Ishikawa (cell line): ENCODE results near the gene KLK10.
A peak's percentile ranks its signal among the peaks of the same experiment; 100 is the strongest.

Experiments
- CEBPB ChIP-seq: IDR thresholded peaks from 2 replicates; pipeline ENCODE4 v1.6.1; 2012
- CREB1 ChIP-seq: IDR thresholded peaks from 2 replicates; pipeline ENCODE4 v1.6.1; 2012; ENCODE audit warnings: low read depth
- EGR1 ChIP-seq: IDR thresholded peaks from 2 replicates; pipeline ENCODE4 v1.6.1; 2012
- EP300 ChIP-seq: IDR thresholded peaks from 2 replicates; pipeline ENCODE4 v1.6.1; 2012; ENCODE audit warnings: borderline replicate concordance
- FOXM1 ChIP-seq: IDR thresholded peaks from 2 replicates; pipeline ENCODE4 v1.6.1; 2012; ENCODE audit warnings: low read depth, borderline replicate concordance
- NFIC ChIP-seq: IDR thresholded peaks from 2 replicates; pipeline ENCODE4 v1.6.1; 2012
- RAD21 ChIP-seq: IDR thresholded peaks from 2 replicates; pipeline ENCODE4 v1.6.1; 2012; ENCODE audit warnings: low read depth
- TAF1 ChIP-seq: IDR thresholded peaks from 2 replicates; pipeline ENCODE4 v1.6.1; 2012; ENCODE audit warnings: low read depth, mild to moderate bottlenecking
- TCF12 ChIP-seq: IDR thresholded peaks from 2 replicates; pipeline ENCODE4 v1.6.1; 2012; ENCODE audit warnings: low read depth
- TEAD4 ChIP-seq: IDR thresholded peaks from 2 replicates; pipeline ENCODE4 v1.6.1; 2012
- YY1 ChIP-seq: IDR thresholded peaks from 2 replicates; pipeline ENCODE4 v1.6.1; 2012; ENCODE audit warnings: low read depth
- ZBTB7A ChIP-seq: IDR thresholded peaks from 2 replicates; pipeline ENCODE4 v1.6.1; 2012; ENCODE audit warnings: low read depth
- TF ChIP-seq, protein P1 (sequence below): IDR thresholded peaks from 2 replicates; pipeline ENCODE4 v1.6.1; 2012
- TF ChIP-seq, protein P2 (sequence below): IDR thresholded peaks from 2 replicates; pipeline ENCODE4 v1.6.1; 2012
- TF ChIP-seq, protein P3 (sequence below): IDR thresholded peaks from 2 replicates; pipeline ENCODE4 v1.6.1; 2012; ENCODE audit warnings: low read depth, mild to moderate bottlenecking

KLK10 gene

DNA sequence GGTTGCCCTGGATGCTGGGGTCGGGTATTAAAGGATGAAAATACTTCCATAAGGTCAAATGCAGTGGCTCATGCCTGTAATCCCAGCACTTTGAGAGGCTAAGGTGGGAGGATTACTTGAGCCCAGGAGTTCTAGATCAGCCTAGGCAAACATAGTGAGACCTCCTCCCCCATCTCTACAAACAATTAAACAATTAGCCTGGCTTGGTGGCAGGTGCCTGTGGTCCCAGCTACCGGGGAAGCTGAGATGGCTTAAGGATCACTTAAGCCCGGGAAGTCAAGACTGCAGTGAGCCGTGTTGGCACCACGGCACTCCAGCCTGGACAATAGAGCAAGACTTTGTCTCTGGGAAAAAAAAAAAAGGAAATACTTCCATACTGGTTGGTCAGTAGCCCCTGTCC lies 5.4 kb upstream of the KLK10 start:
- TF ChIP-seq CEBPB (no peak), FOXM1 (no peak), NFIC (no peak), CREB1 (no peak), TCF12 (no peak), RAD21 (no peak), YY1 (no peak), TEAD4 (no peak), TAF1 (no peak), ZBTB7A (no peak), EGR1 (no peak), EP300 (no peak)
- TF ChIP-seq, protein P1, sequence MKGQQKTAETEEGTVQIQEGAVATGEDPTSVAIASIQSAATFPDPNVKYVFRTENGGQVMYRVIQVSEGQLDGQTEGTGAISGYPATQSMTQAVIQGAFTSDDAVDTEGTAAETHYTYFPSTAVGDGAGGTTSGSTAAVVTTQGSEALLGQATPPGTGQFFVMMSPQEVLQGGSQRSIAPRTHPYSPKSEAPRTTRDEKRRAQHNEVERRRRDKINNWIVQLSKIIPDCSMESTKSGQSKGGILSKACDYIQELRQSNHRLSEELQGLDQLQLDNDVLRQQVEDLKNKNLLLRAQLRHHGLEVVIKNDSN, result no peak
- TF ChIP-seq, protein P2, sequence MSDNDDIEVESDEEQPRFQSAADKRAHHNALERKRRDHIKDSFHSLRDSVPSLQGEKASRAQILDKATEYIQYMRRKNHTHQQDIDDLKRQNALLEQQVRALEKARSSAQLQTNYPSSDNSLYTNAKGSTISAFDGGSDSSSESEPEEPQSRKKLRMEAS, result no peak
- TF ChIP-seq, protein P3, sequence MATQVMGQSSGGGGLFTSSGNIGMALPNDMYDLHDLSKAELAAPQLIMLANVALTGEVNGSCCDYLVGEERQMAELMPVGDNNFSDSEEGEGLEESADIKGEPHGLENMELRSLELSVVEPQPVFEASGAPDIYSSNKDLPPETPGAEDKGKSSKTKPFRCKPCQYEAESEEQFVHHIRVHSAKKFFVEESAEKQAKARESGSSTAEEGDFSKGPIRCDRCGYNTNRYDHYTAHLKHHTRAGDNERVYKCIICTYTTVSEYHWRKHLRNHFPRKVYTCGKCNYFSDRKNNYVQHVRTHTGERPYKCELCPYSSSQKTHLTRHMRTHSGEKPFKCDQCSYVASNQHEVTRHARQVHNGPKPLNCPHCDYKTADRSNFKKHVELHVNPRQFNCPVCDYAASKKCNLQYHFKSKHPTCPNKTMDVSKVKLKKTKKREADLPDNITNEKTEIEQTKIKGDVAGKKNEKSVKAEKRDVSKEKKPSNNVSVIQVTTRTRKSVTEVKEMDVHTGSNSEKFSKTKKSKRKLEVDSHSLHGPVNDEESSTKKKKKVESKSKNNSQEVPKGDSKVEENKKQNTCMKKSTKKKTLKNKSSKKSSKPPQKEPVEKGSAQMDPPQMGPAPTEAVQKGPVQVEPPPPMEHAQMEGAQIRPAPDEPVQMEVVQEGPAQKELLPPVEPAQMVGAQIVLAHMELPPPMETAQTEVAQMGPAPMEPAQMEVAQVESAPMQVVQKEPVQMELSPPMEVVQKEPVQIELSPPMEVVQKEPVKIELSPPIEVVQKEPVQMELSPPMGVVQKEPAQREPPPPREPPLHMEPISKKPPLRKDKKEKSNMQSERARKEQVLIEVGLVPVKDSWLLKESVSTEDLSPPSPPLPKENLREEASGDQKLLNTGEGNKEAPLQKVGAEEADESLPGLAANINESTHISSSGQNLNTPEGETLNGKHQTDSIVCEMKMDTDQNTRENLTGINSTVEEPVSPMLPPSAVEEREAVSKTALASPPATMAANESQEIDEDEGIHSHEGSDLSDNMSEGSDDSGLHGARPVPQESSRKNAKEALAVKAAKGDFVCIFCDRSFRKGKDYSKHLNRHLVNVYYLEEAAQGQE, result no peak

DNA sequence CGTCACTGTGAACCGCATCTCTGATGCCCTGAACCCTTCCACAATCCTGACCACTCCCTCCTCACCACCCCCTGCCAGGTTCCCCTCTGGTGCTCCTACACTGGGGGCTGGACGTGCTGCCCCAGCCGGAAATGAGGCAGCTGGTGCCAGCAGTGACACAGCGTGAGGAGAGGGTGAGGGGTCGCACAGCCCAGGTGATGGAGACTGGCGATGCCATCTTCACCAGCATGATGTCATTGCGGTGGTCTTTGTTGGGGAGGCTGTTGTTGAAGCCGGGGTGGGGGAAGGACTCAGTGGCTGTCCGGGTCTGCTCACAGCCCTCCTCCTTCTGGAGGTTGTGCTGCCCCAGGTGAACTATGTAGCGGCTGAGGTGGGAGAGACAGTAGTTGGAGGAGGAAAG lies 4.4 kb upstream of the KLK10 start:
- TF ChIP-seq RAD21 (no peak), TAF1 (no peak), TCF12 (no peak), CEBPB (no peak)
- TF ChIP-seq, protein P2, result no peak
- TF ChIP-seq, protein P3, result no peak
- TF ChIP-seq, protein P1, result no peak

DNA sequence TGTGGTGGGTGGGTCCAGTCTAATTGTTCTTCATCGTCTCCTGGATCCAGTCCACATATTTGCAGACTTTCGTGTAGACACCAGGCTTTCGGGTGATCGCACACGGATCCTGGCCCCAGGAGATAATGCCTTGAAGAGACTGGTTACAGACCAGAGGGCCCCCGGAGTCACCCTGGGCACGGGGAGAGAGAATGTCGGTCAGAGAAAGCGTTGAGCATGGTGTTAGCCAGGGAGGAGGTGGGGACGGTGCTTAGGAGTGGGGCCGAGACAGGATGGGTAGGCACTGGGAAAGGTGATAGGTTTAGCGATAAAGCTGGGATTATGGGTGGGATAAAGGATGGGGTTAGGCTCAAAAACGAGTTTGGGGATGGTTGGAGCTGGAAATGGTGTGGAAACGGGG lies 3.0 kb upstream of the KLK10 start:
- TF ChIP-seq, protein P2, result no peak
- no peak for TF ChIP-seq CEBPB
- TF ChIP-seq EP300, result no peak
- no peak for TF ChIP-seq EGR1
- TF ChIP-seq NFIC, result no peak
- no peak for TF ChIP-seq TCF12
- no peak for TF ChIP-seq RAD21
- no peak for TF ChIP-seq ZBTB7A
- TF ChIP-seq TEAD4, result no peak
- TF ChIP-seq YY1, result no peak
- no peak for TF ChIP-seq CREB1

DNA sequence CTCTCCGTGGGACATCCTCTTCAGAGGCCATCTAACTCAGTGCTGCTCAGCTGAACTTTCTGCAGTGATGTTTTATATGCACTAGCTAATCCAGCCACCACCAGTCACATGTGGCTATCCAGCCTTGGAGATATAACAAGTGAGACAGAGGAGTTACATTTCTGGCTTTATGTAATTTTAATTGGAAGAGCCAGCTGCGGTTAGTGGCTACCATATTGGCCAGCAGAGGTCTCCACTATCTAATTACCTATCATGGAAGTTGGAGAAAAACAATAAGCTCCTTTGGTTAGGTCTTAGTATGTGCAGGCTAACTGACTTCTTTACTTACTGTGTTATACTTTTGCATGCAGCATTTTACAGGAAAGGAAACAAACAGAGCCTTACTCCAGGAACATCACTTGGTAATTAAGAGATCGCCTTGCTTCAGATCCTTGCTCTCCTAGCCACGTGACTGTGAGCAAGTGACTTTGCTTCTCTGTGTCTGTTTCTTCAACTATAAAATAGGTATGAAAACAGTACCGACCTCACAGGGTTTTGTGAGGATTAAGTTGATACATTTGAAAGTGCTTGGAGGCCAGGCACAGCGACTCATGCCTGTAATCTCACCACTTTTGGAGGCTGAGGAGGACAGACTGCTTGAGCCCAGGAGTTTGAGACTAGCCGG lies 1.6 kb upstream of the KLK10 start:
- TF ChIP-seq, protein P1, result peak; percentile 31; the same call in 1 of the 2 replicates
- TF ChIP-seq RAD21 (peak; percentile 43), NFIC (no peak)

DNA sequence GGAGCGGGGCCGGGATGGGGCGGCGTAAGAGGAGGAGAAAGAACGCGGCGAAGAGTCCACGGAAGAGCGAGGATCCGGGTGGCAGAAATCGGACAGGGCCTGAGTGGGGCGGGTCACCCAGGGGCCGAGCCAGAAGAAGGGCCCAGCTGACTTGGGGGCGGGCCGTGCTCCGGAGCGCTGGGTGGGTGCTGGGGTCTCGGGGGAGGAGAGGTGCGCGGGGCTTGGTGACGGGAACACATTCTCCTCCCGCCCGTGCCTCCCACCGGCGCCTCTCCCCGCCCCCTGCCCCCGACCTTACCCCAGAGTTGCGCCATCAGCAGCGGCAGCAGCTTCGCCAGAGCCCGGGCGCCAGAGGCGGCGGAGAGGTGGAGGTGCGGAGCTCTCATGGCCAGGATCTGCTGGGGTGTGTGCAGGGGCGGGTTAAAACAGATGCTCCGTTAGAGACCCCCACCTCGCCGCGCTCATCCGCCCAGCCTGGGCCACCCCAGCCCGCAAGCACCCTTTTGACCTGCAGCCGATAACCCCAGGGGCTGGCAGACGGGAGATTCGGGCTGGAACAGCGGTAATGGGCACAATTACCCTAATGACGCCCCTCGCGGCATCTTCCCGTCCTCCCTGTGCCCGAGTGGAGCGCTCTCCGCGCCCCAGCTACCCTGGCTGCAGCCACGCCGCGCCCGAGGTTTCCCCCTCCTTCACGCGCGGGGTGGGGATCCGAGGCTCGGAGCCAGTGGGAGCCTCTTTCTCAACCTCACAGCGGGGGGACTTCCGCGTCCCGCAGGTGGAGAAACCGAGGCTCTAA lies 565 bp downstream of the KLK10 start:
- TF ChIP-seq FOXM1 (no peak), EGR1 (no peak), ZBTB7A (no peak), YY1 (no peak), EP300 (no peak), CREB1 (no peak)
- TF ChIP-seq, protein P3, result no peak
